Measurements from ENCODE around the gene RNMT.

Gene RNMT

DNA sequence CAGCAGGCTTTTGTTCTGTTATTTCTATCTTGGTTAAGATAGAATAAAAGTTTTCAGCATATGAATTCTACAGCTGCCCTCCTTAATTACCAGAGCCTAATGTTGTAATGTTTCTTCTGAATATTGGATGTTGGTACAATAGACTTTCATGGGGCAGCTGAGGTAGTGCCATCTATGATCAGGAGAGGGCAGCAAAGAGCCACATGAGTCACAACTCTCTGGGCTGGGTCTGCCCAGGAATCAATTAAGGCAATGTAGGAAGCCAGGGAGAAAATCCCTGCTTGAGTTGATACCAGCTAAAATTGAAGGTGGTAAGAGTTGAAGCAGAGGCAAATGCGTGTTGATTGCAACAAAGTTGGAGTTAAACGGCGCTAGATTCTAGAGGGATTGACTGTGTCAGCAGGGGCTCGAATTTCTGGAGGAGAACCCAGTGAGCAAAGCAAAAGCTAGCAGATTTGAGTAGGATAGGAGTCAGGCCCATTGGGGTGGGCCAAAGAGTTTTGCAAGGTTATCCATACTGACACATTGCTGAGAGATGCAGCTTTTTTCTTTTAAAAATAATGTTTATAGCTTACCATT, 86.9 kb downstream of the RNMT start:
- peak; percentile 55 for DNase-seq

All from activated T-cell treated with anti-CD3 and anti-CD28 coated beads for 4 hours (primary cell).